ENCODE results near the gene KPNA1.

- TF ChIP-seq CTCF (IDR thresholded peaks at IDR 0.05; ENCODE audit: poor library complexity): no peak
- no peak for TF ChIP-seq EZH2 (IDR thresholded peaks at IDR 0.05; ENCODE audit: borderline replicate concordance)
Observed at GRCh38 chr3:122397201-122397600, 117.5 kb downstream of the KPNA1 start.

Data from hepatocyte (in vitro differentiated cells).